Thyroid gland (tissue), 4 donors: ENCODE measurements around the gene NHLRC4.

Experiments
- POLR2A ChIP-seq, 2 donors: fragments of 450-650 bp; IDR thresholded peaks; one replicate each; pipeline ENCODE4 v1.6.1; 2017; ENCODE audit warnings: antibody characterized with exemption in 2 of 2, mild to moderate bottlenecking in 2 of 2, moderate library complexity in 1 of 2
- TF ChIP-seq, protein P1 (sequence below), 6 experiments: fragments of 200-600 bp in 3 of 6; fragments of 450-650 bp in 3 of 6; sonication (generic) in 3 of 6; IDR thresholded peaks; one replicate each; pipeline ENCODE4 v1.5.1; 2016 to 2019; ENCODE audit warnings: antibody characterized with exemption in 6 of 6, mild to moderate bottlenecking in 2 of 6, inconsistent platforms in 1 of 6, moderate library complexity in 1 of 6

DNA sequence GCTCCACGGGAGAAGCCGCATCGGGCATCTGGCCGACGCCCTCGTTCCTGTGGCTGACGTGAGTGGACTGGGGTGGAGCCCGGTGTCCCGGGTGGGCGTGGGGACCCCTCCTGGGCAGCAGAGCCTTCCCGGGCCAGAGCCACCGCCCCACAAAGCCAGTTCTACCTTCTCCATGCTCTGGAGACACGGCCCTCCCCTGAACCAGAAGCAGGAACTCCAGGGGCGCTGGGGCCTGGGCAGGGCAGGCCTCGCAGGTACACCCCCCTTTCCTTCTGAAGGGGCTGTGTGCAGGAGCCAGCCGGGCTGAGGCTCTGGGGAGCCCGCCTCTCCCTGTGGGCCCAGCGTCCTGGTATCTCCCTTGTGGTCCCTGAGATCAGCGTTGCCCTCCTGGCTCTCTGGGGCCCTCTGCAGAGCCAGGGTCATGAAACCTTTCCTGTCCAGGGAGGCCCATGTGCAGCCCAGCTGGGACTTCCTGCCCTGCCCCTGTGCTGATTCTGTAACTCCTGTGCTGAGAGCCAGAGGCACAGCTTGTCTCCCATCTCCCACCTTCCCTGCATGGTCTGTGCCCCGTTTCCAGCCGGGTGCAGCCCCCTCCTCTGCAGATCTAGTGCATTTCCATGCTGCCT lies 9.5 kb downstream of the NHLRC4 start:
- TF ChIP-seq, protein P1, sequence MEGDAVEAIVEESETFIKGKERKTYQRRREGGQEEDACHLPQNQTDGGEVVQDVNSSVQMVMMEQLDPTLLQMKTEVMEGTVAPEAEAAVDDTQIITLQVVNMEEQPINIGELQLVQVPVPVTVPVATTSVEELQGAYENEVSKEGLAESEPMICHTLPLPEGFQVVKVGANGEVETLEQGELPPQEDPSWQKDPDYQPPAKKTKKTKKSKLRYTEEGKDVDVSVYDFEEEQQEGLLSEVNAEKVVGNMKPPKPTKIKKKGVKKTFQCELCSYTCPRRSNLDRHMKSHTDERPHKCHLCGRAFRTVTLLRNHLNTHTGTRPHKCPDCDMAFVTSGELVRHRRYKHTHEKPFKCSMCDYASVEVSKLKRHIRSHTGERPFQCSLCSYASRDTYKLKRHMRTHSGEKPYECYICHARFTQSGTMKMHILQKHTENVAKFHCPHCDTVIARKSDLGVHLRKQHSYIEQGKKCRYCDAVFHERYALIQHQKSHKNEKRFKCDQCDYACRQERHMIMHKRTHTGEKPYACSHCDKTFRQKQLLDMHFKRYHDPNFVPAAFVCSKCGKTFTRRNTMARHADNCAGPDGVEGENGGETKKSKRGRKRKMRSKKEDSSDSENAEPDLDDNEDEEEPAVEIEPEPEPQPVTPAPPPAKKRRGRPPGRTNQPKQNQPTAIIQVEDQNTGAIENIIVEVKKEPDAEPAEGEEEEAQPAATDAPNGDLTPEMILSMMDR (IDR thresholded peaks at IDR 0.05), result no peak
- no peak for TF ChIP-seq POLR2A (IDR thresholded peaks at IDR 0.05)
